Lower leg skin (tissue), 4 donors: ENCODE data around the gene ZDHHC1. TPM values are rescaled to one million over a fixed set of nuclear protein-coding genes. Genes with fewer than 3 reads are reported as not detected.

Experiments used
- DNase-seq, 2 donors: peaks; one replicate each; pipeline ENCODE4 v3.0.0-alpha.2; 2019; ENCODE audit warnings: low spot score in 2 of 2
- H3K4me3 ChIP-seq: fragments of 200-600 bp; sonication (generic); 2 replicates; pipeline ENCODE4 v1.5.1; 2017; ENCODE audit warnings: mild to moderate bottlenecking, low read depth; ENCODE audit not compliant: poor library complexity, severe bottlenecking
- CTCF ChIP-seq, 3 donors: fragments of 450-650 bp; IDR thresholded peaks; one replicate each; pipeline ENCODE4 v1.5.1; 2016; ENCODE audit warnings: antibody characterized with exemption in 3 of 3, mild to moderate bottlenecking in 3 of 3, moderate library complexity in 2 of 3
- POLR2A ChIP-seq, 2 donors: fragments of 450-650 bp; IDR thresholded peaks; one replicate each; pipeline ENCODE4 v1.6.1; 2016 to 2017; ENCODE audit warnings: antibody characterized with exemption in 2 of 2, mild to moderate bottlenecking in 1 of 2, moderate library complexity in 1 of 2
- WGBS, 2 donors: methylation state at CpG; one replicate each; pipeline ENCODE4 v1.1.5; 2018; 5-methylcytosine and 5-hydroxymethylcytosine counted together
- intact Hi-C: fragments of 100-400 bp; cut with DNase I; formaldehyde crosslinking; loops from one replicate; pipeline ENCODE4 v1.15.0; 2023; ENCODE audit warnings: low total_unique reads
- total RNA-seq, 4 donors: library from RNA; depleted of rRNA; stranded (reverse); fragments of >200 nt; gene quantifications; one replicate each; pipeline ENCODE4 v1.1.0, GENCODE V29; 2016

ZDHHC1 gene
- total RNA-seq, 4 donors from 2014 or later = 15.1 to 24.7 (median 21.4) TPM

- intact Hi-C loops = loop anchor here (5.0 kb wide), 1 partner anchor 37 kb away; no protein-coding TSS in a partner anchor
Measured at GRCh38 chr16:67429799-67430503, 13.7 kb upstream of the ZDHHC1 start.

GRCh38 chr16:67429053-67429798 lies 12.9 kb upstream of the ZDHHC1 start:
- intact Hi-C loops = loop anchor here (5.0 kb wide), 1 partner anchor 38 kb away; no protein-coding TSS in a partner anchor
- TF ChIP-seq POLR2A (IDR thresholded peaks at IDR 0.05) (no peak), CTCF (IDR thresholded peaks at IDR 0.05) (no peak)
- WGBS, 2 donors = 94% methylated on average over 3 of the region's 3 CpGs
- no peak overlapping the region for H3K4me3 ChIP-seq
- no peak for DNase-seq

More at GRCh38 chr16:67429799-67430503, 13.7 kb upstream of the ZDHHC1 start:
- DNase-seq = no peak
- TF ChIP-seq CTCF (IDR thresholded peaks at IDR 0.05) = no peak
- TF ChIP-seq POLR2A (IDR thresholded peaks at IDR 0.05) = no peak
- H3K4me3 ChIP-seq = peak overlapping the region; percentile 17
- 37 to 42% methylated on average over 9 to 12 of the region's 13 CpGs for WGBS, 2 donors

- DNase-seq = peak in 1 of 2 donors; percentile 91
- TF ChIP-seq CTCF (IDR thresholded peaks at IDR 0.05) (peak in 1 of 3 donors; percentile 67), POLR2A (IDR thresholded peaks at IDR 0.05) (no peak)
- intact Hi-C loops = loop anchor here (5.0 kb wide), 1 partner anchor 39 kb away; no protein-coding TSS in a partner anchor
- H3K4me3 ChIP-seq = no peak overlapping the region
- 23 to 35% methylated on average over 11 of the region's 11 CpGs for WGBS, 2 donors
Measured at GRCh38 chr16:67428146-67428731, 12.0 kb upstream of the ZDHHC1 start.

GRCh38 chr16:67426950-67427349 lies 10.7 kb upstream of the ZDHHC1 start:
- DNase-seq = no peak
- intact Hi-C loops = loop anchor here (5.0 kb wide), 1 partner anchor 40 kb away; no protein-coding TSS in a partner anchor
- TF ChIP-seq CTCF (IDR thresholded peaks at IDR 0.05) (no peak), POLR2A (IDR thresholded peaks at IDR 0.05) (no peak)
- 74 to 80% methylated on average over 7 of the region's 7 CpGs for WGBS, 2 donors
- no peak overlapping the region for H3K4me3 ChIP-seq

- no peak for DNase-seq
- WGBS, 2 donors = 77 to 92% methylated on average over 7 of the region's 7 CpGs
- intact Hi-C loops = loop anchor here (5.0 kb wide), 1 partner anchor 41 kb away; no protein-coding TSS in a partner anchor
- TF ChIP-seq CTCF (IDR thresholded peaks at IDR 0.05) = no peak
- H3K4me3 ChIP-seq = no peak overlapping the region
Measured at GRCh38 chr16:67426022-67426421, 9.7 kb upstream of the ZDHHC1 start.
